GM23338 (cell line): ENCODE results near the gene FBLN5. TPM values are rescaled to one million over a fixed set of nuclear protein-coding genes. Genes with fewer than 3 reads are reported as not detected.

ENCODE experiments used
- ATAC-seq: fragments of 200-7000 bp; cut with Tn5 transposase; 3 replicates; pipeline ENCODE4 v1.9.1; 2020
- DNase-seq: peaks from one replicate; pipeline ENCODE4 v3.0.0-alpha.2; 2015; ENCODE audit warnings: low spot score
- H2AFZ ChIP-seq: fragments of 200-600 bp; sonication (generic); 2 replicates; pipeline ENCODE4 v1.8.0; 2016; ENCODE audit warnings: antibody characterized with exemption, mild to moderate bottlenecking, moderate library complexity
- H3F3A ChIP-seq: fragments of 200-600 bp; sonication (generic); replicated peaks from 2 replicates; pipeline ENCODE4 v1.8.0; 2017; ENCODE audit warnings: antibody characterized with exemption, mixed run types, low read depth
- H3K27ac ChIP-seq: fragments of 200-600 bp; sonication (generic); 2 replicates; pipeline ENCODE4 v1.6.1; 2016; ENCODE audit warnings: low read depth
- H3K27me3 ChIP-seq: fragments of 200-600 bp; sonication (generic); 2 replicates; pipeline ENCODE4 v1.8.0; 2016; ENCODE audit warnings: mild to moderate bottlenecking, mixed run types, moderate library complexity; ENCODE audit not compliant: insufficient read depth
- H3K36me3 ChIP-seq: fragments of 200-600 bp; sonication (generic); 2 replicates; pipeline ENCODE4 v1.8.0; 2016; ENCODE audit warnings: mild to moderate bottlenecking; ENCODE audit not compliant: insufficient read depth
- H3K4me1 ChIP-seq: fragments of 200-600 bp; sonication (generic); 2 replicates; pipeline ENCODE4 v1.8.0; 2016; ENCODE audit warnings: mild to moderate bottlenecking, moderate library complexity; ENCODE audit not compliant: insufficient read depth
- H3K4me2 ChIP-seq: fragments of 200-600 bp; sonication (generic); 2 replicates; pipeline ENCODE4 v1.7.1; 2017; ENCODE audit warnings: mixed run types
- H3K4me3 ChIP-seq: fragments of 200-600 bp; sonication (generic); 2 replicates; pipeline ENCODE4 v1.6.1; 2016; ENCODE audit warnings: mixed run types
- H3K79me2 ChIP-seq: fragments of 200-600 bp; sonication (generic); replicated peaks from 2 replicates; pipeline ENCODE4 v1.8.0; 2017; ENCODE audit warnings: mild to moderate bottlenecking; ENCODE audit not compliant: insufficient read depth
- H3K9me2 ChIP-seq: fragments of 200-600 bp; sonication (generic); 2 replicates; pipeline ENCODE4 v1.8.0; 2017; ENCODE audit not compliant: insufficient read depth
- H4K20me1 ChIP-seq: fragments of 200-600 bp; sonication (generic); replicated peaks from 2 replicates; pipeline ENCODE4 v1.8.0; 2017; ENCODE audit warnings: mild to moderate bottlenecking; ENCODE audit not compliant: insufficient read depth
- H3K27ac Mint-ChIP-seq: 2 replicates; pipeline ENCODE4 v1.8.0; 2020; ENCODE audit warnings: inconsistent platforms, mild to moderate bottlenecking, moderate library complexity, mixed read lengths
- H3K27me3 Mint-ChIP-seq: 3 replicates; pipeline ENCODE4 v1.8.0; 2022; ENCODE audit warnings: low read depth, mild to moderate bottlenecking, moderate library complexity, mixed read lengths, inconsistent platforms; ENCODE audit not compliant: insufficient read depth, poor library complexity
- H3K36me3 Mint-ChIP-seq: 3 replicates; pipeline ENCODE4 v1.8.0; 2021; ENCODE audit warnings: low read depth, mild to moderate bottlenecking, inconsistent platforms, moderate library complexity, mixed read lengths
- H3K4me1 Mint-ChIP-seq: 3 replicates; pipeline ENCODE4 v1.8.0; 2020; ENCODE audit warnings: mild to moderate bottlenecking, inconsistent platforms, mixed read lengths
- H3K4me3 Mint-ChIP-seq: 3 replicates; pipeline ENCODE4 v1.8.0; 2021; ENCODE audit warnings: moderate library complexity, mild to moderate bottlenecking, inconsistent platforms, mixed read lengths
- H3K9me3 Mint-ChIP-seq: 3 replicates; pipeline ENCODE4 v1.8.0; 2020; ENCODE audit warnings: moderate library complexity, mild to moderate bottlenecking, inconsistent platforms, mixed read lengths
- CREB1 ChIP-seq: fragments of 250-450 bp; sonication (Bioruptor Pico); IDR thresholded peaks from 2 replicates; pipeline ENCODE4 v1.5.0; 2020; ENCODE audit warnings: low read depth, mild to moderate bottlenecking, moderate library complexity
- CTCF ChIP-seq, 2 experiments: fragments of 200-600 bp in 1 of 2; sonication (generic) in 1 of 2; conservative IDR thresholded peaks; 2 replicates each; pipeline versions ENCODE4 v1.5.1 to v1.6.1; 2016 to 2017; ENCODE audit warnings: antibody characterized with exemption in 2 of 2, low read depth in 2 of 2, mild to moderate bottlenecking in 2 of 2, moderate library complexity in 1 of 2
- EZH2 ChIP-seq: fragments of 200-600 bp; sonication (generic); IDR thresholded peaks from one replicate; pipeline ENCODE4 v1.8.0; 2017; ENCODE audit warnings: antibody characterized with exemption, mild to moderate bottlenecking, low read depth; ENCODE audit not compliant: unreplicated experiment
- POLR2AphosphoS5 ChIP-seq: IDR thresholded peaks from 2 replicates; pipeline ENCODE4 v1.6.1; 2016; ENCODE audit warnings: antibody characterized with exemption, low read depth
- STAT1 ChIP-seq: IDR thresholded peaks from one replicate; pipeline ENCODE4 v1.6.1; 2016; ENCODE audit warnings: antibody characterized with exemption; ENCODE audit not compliant: unreplicated experiment
- ZNF114 ChIP-seq: fragments of 250-450 bp; sonication (Bioruptor Pico); IDR thresholded peaks from 2 replicates; pipeline ENCODE4 v1.5.0; 2020; ENCODE audit warnings: mild to moderate bottlenecking, moderate library complexity
- ZNF331 ChIP-seq: fragments of 250-450 bp; sonication (Bioruptor Pico); IDR thresholded peaks from 2 replicates; pipeline ENCODE4 v1.5.0; 2020; ENCODE audit warnings: low read depth, mild to moderate bottlenecking, moderate library complexity
- long read RNA-seq: library from polyadenylated mRNA; unstranded; transcript quantifications from one replicate; pipeline ENCODE4 v2.0.0, GENCODE V29; 2020; ENCODE audit not compliant: unreplicated experiment
- polyA plus RNA-seq: library from polyadenylated mRNA; unstranded; fragments of >200 nt; fragmentation: Nextera tagmentation; extraction: Ambion mirVana; gene quantifications from 2 replicates; pipeline ENCODE4 v1.2.1, GENCODE V29; 2016
- total RNA-seq: library from RNA; depleted of rRNA; stranded (reverse); fragments of >200 nt; shearing (Covaris generic); gene quantifications from 2 replicates; pipeline ENCODE4 v1.2.3, GENCODE V29; 2014; rRNA removed

Gene FBLN5
- total RNA-seq (2.0 and 4.9 TPM in 2 replicates), polyA plus RNA-seq (4.3 and 6.0 TPM in 2 replicates)
- long read RNA-seq: 0 reads

- no peaks in the 10 kb centered on the region for H4K20me1 ChIP-seq
- no peaks in the 10 kb centered on the region for H3K9me2 ChIP-seq
- H3F3A ChIP-seq: peaks cover 7% of the 10 kb centered on the region
- peak within 1 kb of the TSS; percentile 83 for H3K4me3 ChIP-seq
- peaks cover 38% of the 10 kb centered on the region for H3K27me3 ChIP-seq
- H3K4me2 ChIP-seq: peak within 1 kb of the TSS; percentile 92
- peak; percentile 90 for ATAC-seq
- no peak for TF ChIP-seq ZNF331 (CRISPR knock-in tag)
- TF ChIP-seq POLR2AphosphoS5: peak; percentile 32; the same call in 1 of the 2 replicates
- H2AFZ ChIP-seq: peak within 1 kb of the TSS; percentile 99
- no peaks in the 10 kb centered on the region for H3K36me3 ChIP-seq
- peak within 1 kb of the TSS; percentile 80; the same call in 1 of the 2 replicates for H3K27ac ChIP-seq
- no peaks in the 10 kb centered on the region for H3K9me3 Mint-ChIP-seq
- peak; percentile 83 for DNase-seq
- peak within 1 kb of the TSS; percentile 80 for H3K4me3 Mint-ChIP-seq
- H3K4me1 ChIP-seq: peaks cover 11% of the 10 kb centered on the region; the same call in 1 of the 2 replicates
- H3K4me1 Mint-ChIP-seq: peaks cover 14% of the 10 kb centered on the region; the same call in 2 of the 3 replicates
- peaks cover 25% of the 10 kb centered on the region for H3K27me3 Mint-ChIP-seq
- H3K79me2 ChIP-seq: no peaks in the 10 kb centered on the region
- no peaks in the 10 kb centered on the region for H3K36me3 Mint-ChIP-seq
- H3K27ac Mint-ChIP-seq: no peak within 1 kb of the TSS
These were observed at the start of gene FBLN5 for GRCh38 chr14:91947475-91948184. FBLN5 (minus strand) TSS chr14:91947694; CDS start chr14:91947229, 465 bp downstream.

- Histone ChIP-seq H3K4me3 (no peak overlapping the region), H3K27me3 (no peaks in the 10 kb centered on the region), H2AFZ (no peak overlapping the region), H3K9me2 (no peaks in the 10 kb centered on the region), H3K27ac (no peak overlapping the region), H3K4me1 (no peaks in the 10 kb centered on the region), H3K79me2 (no peaks in the 10 kb centered on the region), H3K4me2 (no peak overlapping the region), H3K36me3 (peaks cover 5% of the 10 kb centered on the region; the same call in 1 of the 2 replicates), H3F3A (no peaks in the 10 kb centered on the region), H4K20me1 (no peaks in the 10 kb centered on the region)
- Mint-ChIP-seq H3K36me3 (peaks cover 13% of the 10 kb centered on the region; the same call in 2 of the 3 replicates), H3K4me3 (no peak overlapping the region), H3K27me3 (no peaks in the 10 kb centered on the region), H3K9me3 (no peaks in the 10 kb centered on the region), H3K4me1 (peaks cover 4% of the 10 kb centered on the region; the same call in 2 of the 3 replicates), H3K27ac (no peak overlapping the region)
- TF ChIP-seq CTCF (conservative IDR thresholded peaks at IDR 0.05; ENCODE audit: low read depth in 2 of 2) (peak; percentile 62 to 79), ZNF114 (CRISPR knock-in tag) (no peak)
- ATAC-seq (peak; percentile 57), DNase-seq (peak; percentile 75)
These were observed 49.5 kb upstream of the FBLN5 start for GRCh38 chr14:91996948-91997371.

GRCh38 chr14:91987192-91987591 lies 39.7 kb upstream of the FBLN5 start:
- Histone ChIP-seq H3K79me2 (no peaks in the 10 kb centered on the region), H3K9me2 (no peaks in the 10 kb centered on the region), H2AFZ (no peak overlapping the region), H4K20me1 (no peaks in the 10 kb centered on the region), H3K36me3 (peaks cover 15% of the 10 kb centered on the region; the same call in 1 of the 2 replicates), H3K4me2 (no peak overlapping the region), H3K27me3 (no peaks in the 10 kb centered on the region), H3K27ac (no peak overlapping the region), H3K4me3 (no peak overlapping the region), H3F3A (no peaks in the 10 kb centered on the region), H3K4me1 (no peaks in the 10 kb centered on the region)
- ATAC-seq (no peak), DNase-seq (no peak)
- Mint-ChIP-seq H3K36me3 (peaks cover 14% of the 10 kb centered on the region), H3K4me3 (no peak overlapping the region), H3K27ac (no peak overlapping the region), H3K4me1 (no peaks in the 10 kb centered on the region), H3K27me3 (no peaks in the 10 kb centered on the region), H3K9me3 (no peaks in the 10 kb centered on the region)
- no peak for TF ChIP-seq STAT1
- TF ChIP-seq ZNF331 (CRISPR knock-in tag): no peak
- no peak for TF ChIP-seq EZH2
- no peak for TF ChIP-seq POLR2AphosphoS5
- no peak for TF ChIP-seq CREB1 (CRISPR knock-in tag)
- no peak for TF ChIP-seq ZNF114 (CRISPR knock-in tag)
